ENCODE data around the gene CTDSPL. TPM values are rescaled to one million over a fixed set of nuclear protein-coding genes. Genes with fewer than 3 reads are reported as not detected.

The CTDSPL gene
- total and polyA plus RNA-seq, 2 of the 13 experiments (the other 11 are each of a cell fraction or from before 2014, with no cell fraction given) = 26.1 to 142 TPM

- TF ChIP-seq TBP (CRISPR knock-in tag; IDR thresholded peaks at IDR 0.05) (no peak), XBP1 (CRISPR knock-in tag; IDR thresholded peaks at IDR 0.05) (no peak), HOXD1 (CRISPR knock-in tag; IDR thresholded peaks at IDR 0.05) (peak; percentile 78; the same call in 1 of the 2 replicates), ZFY (CRISPR knock-in tag; IDR thresholded peaks at IDR 0.05) (peak; percentile 49), RBM22 (optimal IDR thresholded peaks at IDR 0.05; ENCODE audit: low read length) (no peak), SIN3B (IDR thresholded peaks at IDR 0.05; ENCODE audit: low read length) (no peak), STAT6 (CRISPR knock-in tag; IDR thresholded peaks at IDR 0.05; ENCODE audit: borderline replicate concordance) (peak; percentile 78; the same call in 1 of the 2 replicates), SPEN (CRISPR knock-in tag; IDR thresholded peaks at IDR 0.05; ENCODE audit: low read depth) (0 out of 2 replicates have a peak, but pooled peaks have one; percentile 49), ZNF670 (CRISPR knock-in tag; IDR thresholded peaks at IDR 0.05; ENCODE audit: borderline replicate concordance) (no peak), ATF5 (CRISPR knock-in tag; IDR thresholded peaks at IDR 0.05; ENCODE audit: low read depth) (no peak), ZFP36L1 (CRISPR knock-in tag; IDR thresholded peaks at IDR 0.05) (peak; percentile 87), ZNF253 (CRISPR knock-in tag; IDR thresholded peaks at IDR 0.05; ENCODE audit: borderline replicate concordance) (peak; percentile 41; the same call in 1 of the 2 replicates), HINFP (CRISPR knock-in tag; IDR thresholded peaks at IDR 0.05; ENCODE audit: low read depth) (no peak; the same call in 1 of the 2 replicates), PRDM15 (CRISPR knock-in tag; IDR thresholded peaks at IDR 0.05) (0 out of 2 replicates have a peak, but pooled peaks have one; percentile 16), REL (CRISPR knock-in tag; conservative IDR thresholded peaks at IDR 0.05) (no peak), HOXA7 (CRISPR knock-in tag; IDR thresholded peaks at IDR 0.05) (no peak), ZNF562 (CRISPR knock-in tag; IDR thresholded peaks at IDR 0.05; ENCODE audit: borderline replicate concordance) (no peak)
Measured at GRCh38 chr3:37905987-37906674, 44.5 kb downstream of the CTDSPL start (continued).

Measured in HepG2 (cell line).